PFSK-1 (cell line): ENCODE results near the gene ZFYVE9.

ENCODE experiments used
- FOXP2 ChIP-seq: optimal IDR thresholded peaks from 2 replicates; pipeline ENCODE3; 2011; ENCODE audit warnings: borderline replicate concordance, control low read depth, inconsistent platforms; ENCODE audit not compliant: insufficient read depth; ENCODE audit errors: extremely low read length, extremely low read depth
- POLR2AphosphoS5 ChIP-seq: IDR thresholded peaks from 2 replicates; pipeline ENCODE4 v1.6.1; 2012; ENCODE audit warnings: low read depth, mild to moderate bottlenecking, control low read depth, low read length, moderate library complexity
- SIN3A ChIP-seq: IDR thresholded peaks from 2 replicates; pipeline ENCODE4 v1.6.1; 2012; ENCODE audit warnings: mild to moderate bottlenecking, low read length, moderate library complexity, borderline replicate concordance; ENCODE audit not compliant: insufficient read depth
- TAF1 ChIP-seq: IDR thresholded peaks from 2 replicates; pipeline ENCODE4 v1.6.1; 2012; ENCODE audit warnings: low read length, control low read depth, borderline replicate concordance; ENCODE audit not compliant: insufficient read depth
- TF ChIP-seq, protein P1 (sequence below), 2 experiments: IDR thresholded peaks; 2 replicates each; pipeline versions ENCODE4 v1.6.1 to v1.8.0; 2011 to 2012; ENCODE audit warnings: low read depth in 2 of 2, low read length in 2 of 2, control low read depth in 1 of 2, inconsistent platforms in 1 of 2, mild to moderate bottlenecking in 1 of 2, moderate library complexity in 1 of 2; ENCODE audit not compliant: insufficient read depth in 1 of 2

The ZFYVE9 gene

DNA sequence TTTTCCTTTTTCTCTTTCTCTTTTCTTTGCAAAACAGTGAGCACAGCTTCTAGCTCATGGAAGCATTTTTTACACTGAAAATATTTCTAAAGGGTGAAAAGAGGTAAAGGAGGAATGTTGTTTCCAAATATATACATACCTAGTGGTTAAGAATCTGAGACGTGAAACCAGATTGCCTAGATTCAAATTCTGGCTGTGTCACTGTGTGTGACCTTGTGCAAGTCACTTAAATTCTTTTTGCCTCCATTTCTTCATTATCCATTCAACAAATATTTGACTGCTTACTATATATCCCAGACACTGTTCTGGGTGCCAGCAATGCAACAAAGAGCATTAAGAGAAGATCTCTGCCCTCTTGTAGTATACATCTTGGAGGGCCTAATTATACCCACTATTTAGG, 53.3 kb downstream of the ZFYVE9 start:
- TF ChIP-seq, protein P1, sequence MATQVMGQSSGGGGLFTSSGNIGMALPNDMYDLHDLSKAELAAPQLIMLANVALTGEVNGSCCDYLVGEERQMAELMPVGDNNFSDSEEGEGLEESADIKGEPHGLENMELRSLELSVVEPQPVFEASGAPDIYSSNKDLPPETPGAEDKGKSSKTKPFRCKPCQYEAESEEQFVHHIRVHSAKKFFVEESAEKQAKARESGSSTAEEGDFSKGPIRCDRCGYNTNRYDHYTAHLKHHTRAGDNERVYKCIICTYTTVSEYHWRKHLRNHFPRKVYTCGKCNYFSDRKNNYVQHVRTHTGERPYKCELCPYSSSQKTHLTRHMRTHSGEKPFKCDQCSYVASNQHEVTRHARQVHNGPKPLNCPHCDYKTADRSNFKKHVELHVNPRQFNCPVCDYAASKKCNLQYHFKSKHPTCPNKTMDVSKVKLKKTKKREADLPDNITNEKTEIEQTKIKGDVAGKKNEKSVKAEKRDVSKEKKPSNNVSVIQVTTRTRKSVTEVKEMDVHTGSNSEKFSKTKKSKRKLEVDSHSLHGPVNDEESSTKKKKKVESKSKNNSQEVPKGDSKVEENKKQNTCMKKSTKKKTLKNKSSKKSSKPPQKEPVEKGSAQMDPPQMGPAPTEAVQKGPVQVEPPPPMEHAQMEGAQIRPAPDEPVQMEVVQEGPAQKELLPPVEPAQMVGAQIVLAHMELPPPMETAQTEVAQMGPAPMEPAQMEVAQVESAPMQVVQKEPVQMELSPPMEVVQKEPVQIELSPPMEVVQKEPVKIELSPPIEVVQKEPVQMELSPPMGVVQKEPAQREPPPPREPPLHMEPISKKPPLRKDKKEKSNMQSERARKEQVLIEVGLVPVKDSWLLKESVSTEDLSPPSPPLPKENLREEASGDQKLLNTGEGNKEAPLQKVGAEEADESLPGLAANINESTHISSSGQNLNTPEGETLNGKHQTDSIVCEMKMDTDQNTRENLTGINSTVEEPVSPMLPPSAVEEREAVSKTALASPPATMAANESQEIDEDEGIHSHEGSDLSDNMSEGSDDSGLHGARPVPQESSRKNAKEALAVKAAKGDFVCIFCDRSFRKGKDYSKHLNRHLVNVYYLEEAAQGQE (IDR thresholded peaks at IDR 0.05; ENCODE audit: insufficient read depth in 1 of 2, low read depth in 2 of 2, low read length in 2 of 2), result no peak
- TF ChIP-seq FOXP2 (no peak), SIN3A (no peak)

DNA sequence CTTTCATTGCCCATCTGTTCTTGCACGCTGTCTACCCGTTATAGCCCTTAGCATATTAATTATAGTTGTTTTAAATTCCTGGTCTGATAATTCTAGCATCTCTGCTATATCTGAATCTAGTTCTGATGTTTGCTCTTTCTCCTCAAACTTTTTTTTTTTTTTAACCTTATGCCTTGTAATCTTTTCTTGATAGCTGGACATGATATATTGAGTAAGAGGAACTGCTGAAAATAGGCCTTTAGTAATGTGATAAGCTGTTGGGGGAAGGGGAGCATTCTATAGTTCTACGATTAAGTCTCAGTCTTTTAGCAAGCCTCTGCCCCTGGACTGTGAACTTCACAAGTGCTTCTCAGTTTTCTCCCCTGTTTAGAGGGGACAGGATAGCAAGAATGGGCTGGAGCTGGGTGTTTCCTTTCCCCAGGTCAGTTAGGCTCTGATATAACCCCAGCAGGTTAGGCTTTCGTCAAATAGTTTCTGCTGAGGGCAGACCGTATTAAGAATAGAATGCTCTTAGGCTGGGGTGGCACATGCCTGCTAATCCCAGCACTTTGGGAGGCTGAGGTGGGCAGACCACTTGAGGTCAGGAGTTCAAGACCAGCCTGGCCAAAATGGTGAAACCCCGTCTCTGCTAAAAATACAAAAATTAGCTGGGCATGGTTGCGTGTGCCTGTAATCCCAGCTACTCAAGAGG, 62.2 kb downstream of the ZFYVE9 start:
- no peak for TF ChIP-seq SIN3A
- no peak for TF ChIP-seq FOXP2
- TF ChIP-seq, protein P1 (IDR thresholded peaks at IDR 0.05; ENCODE audit: insufficient read depth in 1 of 2, low read depth in 2 of 2, low read length in 2 of 2), result no peak
- no peak for TF ChIP-seq TAF1
- TF ChIP-seq POLR2AphosphoS5, result no peak

DNA sequence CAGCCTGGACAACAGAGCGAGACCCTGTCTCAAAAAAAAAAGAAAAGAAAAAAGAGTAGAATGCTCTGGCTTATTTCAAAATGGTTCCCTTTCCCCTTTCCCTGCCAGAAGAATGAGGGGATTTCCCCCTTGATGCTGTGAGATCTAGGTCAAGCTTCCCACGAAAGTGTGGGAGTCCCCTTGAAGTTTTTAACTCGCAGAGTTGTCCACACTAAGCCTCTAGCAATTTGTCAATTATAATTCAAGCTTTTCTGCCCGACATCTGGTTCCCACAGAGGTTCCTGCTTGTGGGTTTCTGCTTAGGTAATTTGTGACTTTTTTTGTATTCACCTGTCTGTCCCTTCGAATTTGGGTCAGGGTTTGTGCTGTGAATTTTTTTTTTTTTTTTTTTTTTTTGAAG, 62.8 kb downstream of the ZFYVE9 start:
- TF ChIP-seq FOXP2 (no peak), TAF1 (no peak), POLR2AphosphoS5 (no peak), SIN3A (no peak)
- TF ChIP-seq, protein P1 (IDR thresholded peaks at IDR 0.05; ENCODE audit: insufficient read depth in 1 of 2, low read depth in 2 of 2, low read length in 2 of 2), result no peak

DNA sequence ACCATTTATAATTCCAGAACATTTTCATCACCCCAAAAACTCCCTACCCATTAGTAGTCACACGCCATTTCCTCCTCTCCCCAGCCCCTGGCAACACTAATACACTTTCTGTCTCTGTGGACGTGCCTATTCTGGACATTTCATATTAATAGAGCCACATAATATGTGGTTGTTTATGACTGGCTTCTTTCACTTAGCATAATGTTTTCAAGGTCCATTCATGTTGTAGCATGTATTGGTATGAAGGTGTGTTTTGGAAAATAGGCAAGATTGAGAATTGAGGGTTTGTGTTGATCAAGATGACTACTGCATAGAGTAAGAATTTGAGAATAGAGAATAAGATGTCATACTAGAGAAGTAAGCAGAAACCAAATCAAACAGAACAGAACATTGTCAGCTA, 67.5 kb downstream of the ZFYVE9 start:
- no peak for TF ChIP-seq POLR2AphosphoS5
- no peak for TF ChIP-seq TAF1
- TF ChIP-seq FOXP2, result no peak
- TF ChIP-seq, protein P1 (IDR thresholded peaks at IDR 0.05; ENCODE audit: insufficient read depth in 1 of 2, low read depth in 2 of 2, low read length in 2 of 2), result no peak
- TF ChIP-seq SIN3A, result no peak

DNA sequence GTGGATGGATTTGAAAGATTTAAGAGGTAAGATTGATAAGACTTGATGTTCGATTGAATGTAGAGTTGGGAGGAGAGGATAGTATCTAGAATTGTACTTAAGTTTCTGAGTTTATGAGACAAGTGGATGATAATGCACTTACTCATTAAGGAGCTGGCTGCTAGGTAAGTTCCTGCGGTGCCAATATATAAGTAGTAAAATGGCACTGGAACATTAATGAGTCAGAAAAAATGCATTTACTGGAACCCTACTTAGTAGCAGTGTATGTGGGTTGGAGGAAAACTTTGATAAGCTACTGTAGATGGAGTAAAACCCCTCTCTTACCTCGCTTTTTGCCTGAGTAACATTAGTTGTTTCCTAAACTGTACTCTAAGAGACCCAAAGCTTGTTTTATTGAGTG, 68.2 kb downstream of the ZFYVE9 start:
- TF ChIP-seq, protein P1 (IDR thresholded peaks at IDR 0.05; ENCODE audit: insufficient read depth in 1 of 2, low read depth in 2 of 2, low read length in 2 of 2), result no peak
- TF ChIP-seq TAF1, result no peak
- no peak for TF ChIP-seq POLR2AphosphoS5
